Measurements from ENCODE around the gene PDXK.

Gene PDXK

DNA sequence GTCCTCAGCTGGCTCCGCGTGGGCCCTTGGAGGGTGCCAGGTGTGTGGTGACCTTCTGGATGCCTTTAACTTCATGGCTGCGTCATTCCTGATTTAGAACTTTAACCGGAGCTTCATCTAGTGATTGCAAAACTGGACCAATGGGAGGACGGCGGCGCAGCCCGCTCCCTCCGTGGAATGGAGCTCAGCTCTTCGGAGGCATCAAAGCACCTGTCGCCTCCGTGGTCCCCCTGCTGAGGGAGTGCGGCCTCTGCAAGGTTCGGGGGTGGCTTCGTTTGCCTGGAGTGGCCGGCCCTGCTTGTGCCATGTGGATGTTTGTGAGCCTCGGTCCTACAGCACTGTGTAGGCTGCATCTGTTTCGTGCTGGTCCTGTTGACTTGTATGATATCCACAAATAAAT is 43.0 kb downstream of the PDXK start:
- TF ChIP-seq TAF1 (IDR thresholded peaks at IDR 0.05; ENCODE audit: borderline replicate concordance, low read depth, low read length): no peak
- no peak for TF ChIP-seq POLR2A (IDR thresholded peaks at IDR 0.05; ENCODE audit: low read depth, low read length)
- TF ChIP-seq POLR2AphosphoS5 (IDR thresholded peaks at IDR 0.05; ENCODE audit: low read depth, low read length): no peak
- FAIRE-seq (no peak), DNase-seq (ENCODE audit: insufficient read length) (no peak)

DNA sequence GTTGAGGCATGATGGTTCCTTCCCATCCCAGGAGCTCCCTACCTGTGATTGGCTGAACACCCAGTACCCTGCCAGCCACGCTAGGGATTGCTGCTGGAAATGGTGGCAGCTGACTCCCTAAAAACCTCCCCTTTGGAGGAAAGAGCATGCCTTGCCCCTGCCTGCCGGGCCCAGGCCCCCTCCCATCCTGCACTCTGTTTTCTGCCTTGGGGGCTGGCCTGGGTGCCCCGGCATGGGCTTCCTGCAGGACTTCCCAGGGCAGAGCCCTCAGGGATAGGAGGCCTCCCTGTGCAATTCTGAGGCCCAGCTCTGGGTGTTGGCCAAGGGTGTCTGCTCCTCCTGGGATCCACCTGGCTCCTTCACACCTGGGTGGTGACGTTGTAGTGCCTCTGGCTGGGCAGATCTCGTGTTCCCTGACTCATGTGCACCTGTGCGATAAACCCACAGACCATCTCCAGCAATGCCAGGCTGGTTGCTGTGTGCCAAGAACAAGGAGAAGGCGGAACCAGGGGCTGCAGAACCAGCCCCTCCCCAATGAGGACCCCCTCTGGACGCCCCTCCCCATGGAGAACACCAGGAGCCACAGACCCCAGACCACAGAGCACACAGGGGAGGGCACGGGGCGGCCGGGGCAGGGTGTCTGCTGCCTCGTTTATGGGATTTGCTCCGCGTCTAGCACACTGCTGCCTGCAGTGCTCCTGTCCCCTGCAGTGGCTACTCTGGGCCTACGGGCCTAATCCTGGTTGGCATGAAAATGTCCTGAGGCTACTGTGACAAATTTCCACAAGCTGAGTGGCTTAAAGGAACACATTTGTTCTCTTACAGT is 43.6 kb downstream of the PDXK start:
- DNase-seq (ENCODE audit: insufficient read length) (no peak), FAIRE-seq (no peak)
- no peak for TF ChIP-seq TAF1 (IDR thresholded peaks at IDR 0.05; ENCODE audit: borderline replicate concordance, low read depth, low read length)
- TF ChIP-seq POLR2AphosphoS5 (IDR thresholded peaks at IDR 0.05; ENCODE audit: low read depth, low read length): no peak
- TF ChIP-seq POLR2A (IDR thresholded peaks at IDR 0.05; ENCODE audit: low read depth, low read length): no peak

DNA sequence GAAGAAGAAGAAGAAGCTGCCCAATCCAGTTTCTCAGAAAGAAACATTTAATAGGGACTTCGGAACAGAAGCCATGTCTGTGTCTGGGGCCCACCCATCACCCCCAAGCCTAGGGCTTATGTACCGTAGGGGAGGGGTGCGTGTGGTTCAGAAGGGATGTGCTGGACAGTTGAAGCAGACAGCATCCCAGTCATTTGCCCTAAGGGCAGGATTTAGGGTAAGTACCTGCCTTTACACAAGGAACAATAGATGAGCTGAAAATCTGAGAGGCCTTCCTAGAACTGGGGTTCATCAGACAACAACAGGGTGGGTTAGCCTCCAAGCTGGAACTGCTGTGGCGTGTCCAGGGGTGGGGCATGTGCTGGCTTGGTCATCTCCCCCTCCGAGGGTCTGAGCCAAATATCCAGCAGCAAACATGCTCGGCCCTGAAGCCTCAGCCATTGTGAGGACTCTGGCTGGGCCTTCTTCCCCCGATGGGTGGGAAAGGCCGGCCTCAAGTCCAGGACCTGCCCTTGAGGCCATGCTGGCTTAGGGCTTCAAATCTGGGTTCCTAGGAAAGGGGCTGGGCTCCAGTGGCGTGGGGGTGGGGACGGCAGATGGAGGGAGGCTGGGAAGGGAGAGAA is 45.1 kb downstream of the PDXK start:
- no peak for TF ChIP-seq TAF1 (IDR thresholded peaks at IDR 0.05; ENCODE audit: borderline replicate concordance, low read depth, low read length)
- no peak for TF ChIP-seq POLR2AphosphoS5 (IDR thresholded peaks at IDR 0.05; ENCODE audit: low read depth, low read length)
- no peak for TF ChIP-seq POLR2A (IDR thresholded peaks at IDR 0.05; ENCODE audit: low read depth, low read length)
- DNase-seq (ENCODE audit: insufficient read length): no peak
- no peak for FAIRE-seq

DNA sequence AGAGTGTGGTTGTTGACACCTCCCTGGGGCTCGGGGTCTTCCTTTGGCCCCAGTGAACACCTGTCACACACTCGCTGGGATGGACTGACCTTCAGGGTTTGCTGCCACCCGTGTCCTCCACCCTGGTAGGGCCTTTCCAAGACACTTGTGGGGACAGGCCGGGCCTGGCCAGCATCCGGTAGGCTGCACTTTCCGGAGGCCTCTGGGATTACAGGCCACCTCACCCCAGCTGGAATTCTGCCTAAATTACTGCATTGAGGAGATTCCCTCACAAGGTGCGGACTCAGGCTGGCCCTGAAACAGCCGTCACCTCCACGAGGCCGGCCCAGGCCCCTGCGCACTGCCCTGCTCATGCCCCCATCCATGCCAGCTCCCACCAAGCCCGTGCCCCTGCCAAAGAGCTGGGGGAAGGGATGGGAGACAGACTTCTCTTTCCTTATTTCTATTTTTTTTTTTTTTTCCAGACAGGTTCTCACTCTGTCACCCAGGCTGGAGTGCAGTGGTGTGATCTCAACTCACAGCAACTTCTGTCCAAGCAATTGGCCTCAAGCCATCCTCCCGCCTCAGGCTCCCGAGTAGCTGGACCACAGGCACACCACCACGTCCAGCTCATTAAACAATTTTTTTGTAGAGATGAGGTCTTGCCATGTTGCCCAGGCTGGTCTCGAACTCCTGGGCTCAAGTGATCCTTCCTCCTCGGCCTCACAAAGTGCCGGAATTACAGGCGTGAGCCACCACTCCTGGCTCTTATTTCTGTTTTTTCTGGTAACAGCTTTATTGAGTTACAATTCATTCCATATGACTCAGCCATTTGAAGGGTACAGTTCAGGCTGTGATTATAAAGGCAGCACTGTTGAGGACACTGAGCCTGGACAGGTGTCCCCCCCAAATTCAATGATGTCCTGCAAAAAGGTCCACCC is 45.9 kb downstream of the PDXK start:
- FAIRE-seq (no peak), DNase-seq (ENCODE audit: insufficient read length) (no peak)
- no peak for TF ChIP-seq POLR2A (IDR thresholded peaks at IDR 0.05; ENCODE audit: low read depth, low read length)
- no peak for TF ChIP-seq POLR2AphosphoS5 (IDR thresholded peaks at IDR 0.05; ENCODE audit: low read depth, low read length)
- TF ChIP-seq TAF1 (IDR thresholded peaks at IDR 0.05; ENCODE audit: borderline replicate concordance, low read depth, low read length): no peak

DNA sequence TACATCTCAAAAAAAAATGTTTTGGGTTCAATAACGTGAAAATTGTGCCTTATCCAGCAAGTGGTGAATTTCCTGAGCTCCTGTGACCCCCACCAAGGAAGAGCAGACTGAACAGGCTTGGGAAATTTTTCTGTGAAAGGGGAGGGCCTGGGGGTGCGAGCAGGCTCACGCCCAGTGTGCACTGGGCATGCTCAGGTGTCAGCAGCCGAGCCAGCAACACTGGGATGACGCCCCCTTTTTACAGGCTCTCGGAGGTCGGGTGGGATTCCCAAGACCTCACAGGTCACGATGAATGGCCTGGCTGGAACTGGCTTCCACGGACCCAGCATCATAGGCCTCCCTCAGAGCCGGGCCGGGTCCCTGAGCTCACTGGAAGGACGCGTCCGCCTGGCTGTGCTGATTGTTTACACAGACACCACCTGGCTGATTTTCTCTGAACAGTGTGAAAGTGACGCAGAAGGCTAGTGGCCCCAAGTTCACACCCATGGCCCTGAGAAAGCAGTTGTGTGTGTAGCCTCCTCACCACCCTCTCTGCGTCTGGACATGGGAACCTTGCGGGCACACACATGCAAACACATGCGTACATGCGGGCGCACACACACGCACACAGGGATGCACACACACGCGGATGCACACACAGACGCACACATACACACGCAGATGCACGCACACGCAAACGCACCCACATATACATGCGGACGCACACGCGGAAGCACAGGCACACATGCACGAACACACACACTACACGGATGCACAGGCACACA is 48.0 kb downstream of the PDXK start:
- DNase-seq (ENCODE audit: insufficient read length) (no peak), FAIRE-seq (no peak)
- TF ChIP-seq POLR2A (IDR thresholded peaks at IDR 0.05; ENCODE audit: low read depth, low read length) (no peak), POLR2AphosphoS5 (IDR thresholded peaks at IDR 0.05; ENCODE audit: low read depth, low read length) (peak; percentile 66), TAF1 (IDR thresholded peaks at IDR 0.05; ENCODE audit: borderline replicate concordance, low read depth, low read length) (no peak)

DNA sequence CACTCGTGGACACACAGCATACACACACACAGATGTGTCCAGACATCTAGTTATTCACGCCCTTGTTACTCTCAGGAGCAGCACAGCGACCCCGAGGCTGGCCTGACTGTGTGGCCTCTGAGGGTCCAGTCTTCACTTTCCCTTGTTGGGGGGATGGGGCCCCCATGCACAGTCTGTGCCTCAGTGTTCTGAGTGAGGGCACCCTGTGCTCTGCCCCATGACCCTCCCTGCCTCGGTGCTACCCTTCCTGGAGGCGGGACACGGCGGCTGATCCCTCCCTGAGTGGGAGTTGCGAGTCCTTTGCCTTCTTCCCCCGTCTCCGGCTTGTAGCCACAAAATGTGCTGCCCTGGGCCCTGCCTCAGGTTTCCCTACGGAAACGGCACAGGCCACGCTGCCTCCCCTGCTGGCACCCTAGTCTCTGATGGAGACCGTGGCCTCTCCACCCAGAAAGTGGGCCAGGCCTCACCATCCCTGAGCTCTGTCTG is 48.6 kb downstream of the PDXK start:
- DNase-seq (ENCODE audit: insufficient read length) (no peak), FAIRE-seq (no peak)
- TF ChIP-seq POLR2A (IDR thresholded peaks at IDR 0.05; ENCODE audit: low read depth, low read length) (no peak), TAF1 (IDR thresholded peaks at IDR 0.05; ENCODE audit: borderline replicate concordance, low read depth, low read length) (no peak), POLR2AphosphoS5 (IDR thresholded peaks at IDR 0.05; ENCODE audit: low read depth, low read length) (no peak)

DNA sequence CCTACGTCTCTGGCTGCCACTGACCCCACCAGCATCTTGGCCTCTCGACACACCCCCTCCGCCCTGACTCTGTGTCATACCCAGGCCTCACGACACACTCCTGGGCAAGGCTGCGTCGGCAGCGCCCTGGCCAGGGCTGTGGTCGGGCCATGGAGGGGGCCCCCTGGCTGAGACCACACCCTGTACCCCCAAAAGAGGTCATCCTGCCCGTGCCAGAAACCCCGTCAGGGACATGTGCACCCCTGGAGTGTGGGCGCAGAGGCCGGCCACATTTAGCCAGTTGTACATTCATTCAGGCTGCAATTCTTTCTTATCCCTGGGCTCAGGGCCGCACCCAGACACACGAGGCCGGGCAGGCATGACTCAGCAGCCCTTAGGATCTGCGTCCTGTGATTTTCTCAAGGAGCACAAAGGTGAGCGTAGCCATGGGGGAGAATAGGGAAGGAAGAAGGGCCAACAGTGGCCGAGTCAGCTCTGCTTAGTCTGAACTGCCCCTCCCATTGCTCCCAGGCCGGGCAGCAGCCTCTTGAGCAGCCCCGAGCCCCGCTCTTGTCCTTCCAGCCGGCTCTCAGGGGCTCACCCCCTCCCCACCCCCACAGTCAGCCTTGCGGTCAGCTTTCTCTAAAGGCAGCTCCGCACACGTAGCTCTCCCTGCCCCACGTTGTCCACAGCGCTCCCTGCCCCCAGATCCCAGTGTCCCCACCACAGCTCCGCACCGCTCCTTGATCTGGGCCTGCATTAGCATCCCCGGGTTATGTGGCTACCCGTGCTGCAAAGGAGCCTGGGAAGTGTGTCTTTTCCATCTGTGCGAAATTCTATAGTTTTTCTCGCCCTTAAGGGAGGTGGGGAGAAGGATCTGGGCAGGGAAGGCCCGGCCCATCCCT is 49.3 kb downstream of the PDXK start:
- FAIRE-seq: no peak
- DNase-seq (ENCODE audit: insufficient read length): no peak
- TF ChIP-seq TAF1 (IDR thresholded peaks at IDR 0.05; ENCODE audit: borderline replicate concordance, low read depth, low read length): no peak
- no peak for TF ChIP-seq POLR2A (IDR thresholded peaks at IDR 0.05; ENCODE audit: low read depth, low read length)
- TF ChIP-seq POLR2AphosphoS5 (IDR thresholded peaks at IDR 0.05; ENCODE audit: low read depth, low read length): no peak

DNA sequence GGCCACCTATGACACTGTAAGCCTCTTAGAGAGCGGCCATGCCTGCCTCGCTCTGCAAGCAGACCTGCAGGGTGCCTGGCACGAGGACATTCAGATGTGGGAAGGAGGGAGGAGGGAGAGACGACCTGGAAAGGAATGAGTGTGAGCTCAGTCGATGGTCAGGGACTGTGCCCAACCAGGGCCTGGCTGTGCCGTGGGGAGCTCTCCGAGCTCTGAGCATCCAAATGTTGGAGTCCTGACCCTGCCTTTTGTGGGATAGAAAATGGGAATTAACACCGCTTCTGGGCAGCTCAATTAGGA is 49.9 kb downstream of the PDXK start:
- TF ChIP-seq TAF1 (IDR thresholded peaks at IDR 0.05; ENCODE audit: borderline replicate concordance, low read depth, low read length) (no peak), POLR2AphosphoS5 (IDR thresholded peaks at IDR 0.05; ENCODE audit: low read depth, low read length) (no peak), POLR2A (IDR thresholded peaks at IDR 0.05; ENCODE audit: low read depth, low read length) (no peak)
- DNase-seq (ENCODE audit: insufficient read length) (no peak), FAIRE-seq (no peak)

DNA sequence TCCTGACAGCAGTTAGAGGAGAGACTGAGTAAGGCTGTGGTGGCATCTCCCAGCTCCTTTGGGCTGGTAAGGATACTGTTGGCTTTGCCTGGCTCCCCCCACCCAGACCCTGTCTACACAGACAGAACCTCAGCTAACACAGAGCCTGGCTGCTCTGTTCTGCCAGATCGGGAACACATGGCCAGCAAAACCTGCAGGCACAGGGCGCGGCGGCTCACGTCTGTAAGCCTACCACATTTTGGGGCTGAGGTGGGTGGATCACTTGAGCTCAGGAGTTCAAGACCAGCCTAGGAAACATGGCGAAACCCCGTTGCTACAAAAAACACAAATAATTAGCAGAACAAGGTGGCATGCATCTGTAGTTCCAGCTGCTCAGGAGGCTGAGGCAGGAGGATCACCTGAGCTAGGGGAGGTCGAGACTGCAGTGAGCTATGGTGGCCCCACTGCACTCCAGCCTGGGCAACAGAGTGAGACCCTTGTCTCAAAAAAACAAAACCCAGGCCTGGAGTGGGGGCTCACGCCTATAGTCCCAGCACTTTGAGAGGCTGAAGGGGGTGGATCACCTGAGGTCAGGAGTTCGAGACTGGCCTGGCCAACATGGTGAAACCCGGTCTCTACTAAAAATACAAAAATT is 50.5 kb downstream of the PDXK start:
- TF ChIP-seq POLR2AphosphoS5 (IDR thresholded peaks at IDR 0.05; ENCODE audit: low read depth, low read length) (no peak), POLR2A (IDR thresholded peaks at IDR 0.05; ENCODE audit: low read depth, low read length) (no peak), TAF1 (IDR thresholded peaks at IDR 0.05; ENCODE audit: borderline replicate concordance, low read depth, low read length) (no peak)
- FAIRE-seq (no peak), DNase-seq (ENCODE audit: insufficient read length) (no peak)

Measured in GM12892 (cell line).